ENCODE data around the gene TSPEAR.

TSPEAR gene

GRCh38 chr21:44475266-44475845 is 236.0 kb downstream of the TSPEAR start:
- DNase-seq, result no peak

- no peak for DNase-seq
Observed at GRCh38 chr21:44473915-44474555, 237.3 kb downstream of the TSPEAR start.

GRCh38 chr21:44471996-44472395 is 239.4 kb downstream of the TSPEAR start:
- DNase-seq, result no peak

GRCh38 chr21:44471341-44471740 is 240.0 kb downstream of the TSPEAR start:
- no peak for DNase-seq

GRCh38 chr21:44467859-44468195 is 243.5 kb downstream of the TSPEAR start:
- no peak for DNase-seq

GRCh38 chr21:44466996-44467858 is 244.1 kb downstream of the TSPEAR start:
- DNase-seq, result no peak

- no peak for DNase-seq
Observed at GRCh38 chr21:44466351-44466954, 244.9 kb downstream of the TSPEAR start.

GRCh38 chr21:44464351-44464750 is 247.0 kb downstream of the TSPEAR start:
- no peak for DNase-seq

GRCh38 chr21:44463724-44464123 is 247.6 kb downstream of the TSPEAR start:
- peak in 2 of 56 donors; percentile 7 to 21 for DNase-seq

GRCh38 chr21:44462834-44463200 is 248.6 kb downstream of the TSPEAR start:
- no peak for DNase-seq

- no peak for DNase-seq
Observed at GRCh38 chr21:44462086-44462833, 249.1 kb downstream of the TSPEAR start.

GRCh38 chr21:44461464-44462001 is 249.8 kb downstream of the TSPEAR start:
- peak in 1 of 56 donors; percentile 7 for DNase-seq

GRCh38 chr21:44461005-44461404 is 250.4 kb downstream of the TSPEAR start:
- DNase-seq, result no peak

- DNase-seq, result no peak
Observed at GRCh38 chr21:44460441-44460755, 251.0 kb downstream of the TSPEAR start.

GRCh38 chr21:44459712-44460440 is 251.5 kb downstream of the TSPEAR start:
- no peak for DNase-seq

- DNase-seq, result no peak
Observed at GRCh38 chr21:44458971-44459711, 252.2 kb downstream of the TSPEAR start.

- no peak for DNase-seq
Observed at GRCh38 chr21:44456915-44457736, 254.2 kb downstream of the TSPEAR start.

GRCh38 chr21:44456214-44456914 is 255.0 kb downstream of the TSPEAR start:
- no peak for DNase-seq

All from amygdala (tissue), 56 donors.